Neural cell (in vitro differentiated cells): Measurements from ENCODE around the gene LRP1.

Source experiments
- CTCF ChIP-seq: fragments of 450-650 bp; IDR thresholded peaks from 2 replicates; pipeline ENCODE4 v1.5.1; 2014; ENCODE audit warnings: antibody characterized with exemption, mild to moderate bottlenecking, moderate library complexity; ENCODE audit not compliant: poor library complexity, severe bottlenecking
- EZH2 ChIP-seq: fragments of 200-600, 300-800 bp; shearing (Covaris generic), sonication (generic); IDR thresholded peaks from 2 replicates; pipeline ENCODE4 v1.6.1; 2014; ENCODE audit warnings: antibody characterized with exemption, low read length, borderline replicate concordance, mild to moderate bottlenecking; ENCODE audit not compliant: insufficient read depth, poor library complexity, severe bottlenecking
- RAD21 ChIP-seq: fragments of 450-650 bp; conservative IDR thresholded peaks from 2 replicates; pipeline ENCODE4 v1.6.1; 2014; ENCODE audit warnings: antibody characterized with exemption, mild to moderate bottlenecking, moderate library complexity
- REST ChIP-seq: IDR thresholded peaks from 2 replicates; pipeline ENCODE4 v1.6.1; 2012; ENCODE audit warnings: borderline replicate concordance
- TAF1 ChIP-seq: IDR thresholded peaks from 2 replicates; pipeline ENCODE4 v1.6.1; 2012; ENCODE audit warnings: low read depth

GRCh38 chr12:57085999-57086492 lies 42.2 kb upstream of the LRP1 start:
- TF ChIP-seq EZH2 (no peak), REST (no peak), CTCF (no peak), TAF1 (no peak), RAD21 (no peak)
